Measurements from ENCODE around the gene RPL10.

The RPL10 gene

DNA sequence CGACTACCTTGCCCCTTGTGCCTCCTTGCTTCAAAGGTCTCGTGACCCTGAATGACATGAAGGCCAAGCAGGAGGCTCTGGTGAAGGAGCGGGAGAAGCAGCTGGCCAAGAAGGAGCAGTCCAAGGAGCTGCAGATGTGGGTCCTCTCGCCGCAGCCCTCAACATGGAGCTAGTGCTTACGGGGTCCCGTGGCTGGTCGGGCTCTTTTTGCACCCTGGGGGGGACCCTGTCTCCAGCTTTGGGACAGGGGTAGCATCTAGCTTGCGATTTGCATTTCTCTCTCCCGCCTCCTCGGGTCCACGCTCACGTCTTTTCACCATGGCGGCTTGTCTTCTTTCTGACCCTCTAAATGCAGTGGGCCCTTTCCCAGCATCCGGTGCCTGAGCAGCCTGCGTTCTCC, 47.6 kb downstream of the RPL10 start:
- Histone ChIP-seq H3K36me3 (replicated peaks; ENCODE audit: low read depth, low read length) (peaks cover 4% of the 10 kb centered on the region), H3K4me2 (ENCODE audit: low read length) (no peak overlapping the region), H3K27me3 (ENCODE audit: low read depth, low read length) (no peaks in the 10 kb centered on the region), H3K27ac (ENCODE audit: low read length) (no peak overlapping the region), H2AFZ (ENCODE audit: low read depth, low read length) (no peak overlapping the region), H3K4me3 (ENCODE audit: low read length) (no peak overlapping the region), H3K79me2 (ENCODE audit: low read length) (peaks cover 12% of the 10 kb centered on the region), H3K9me3 (ENCODE audit: insufficient read depth, low read length) (no peaks in the 10 kb centered on the region), H3K4me1 (ENCODE audit: low read length) (peaks cover 9% of the 10 kb centered on the region; the same call in 1 of the 2 replicates), H3K9ac (ENCODE audit: low read length) (no peak overlapping the region), H4K20me1 (ENCODE audit: insufficient read depth, low read length) (no peaks in the 10 kb centered on the region)
- TF ChIP-seq, protein P1, sequence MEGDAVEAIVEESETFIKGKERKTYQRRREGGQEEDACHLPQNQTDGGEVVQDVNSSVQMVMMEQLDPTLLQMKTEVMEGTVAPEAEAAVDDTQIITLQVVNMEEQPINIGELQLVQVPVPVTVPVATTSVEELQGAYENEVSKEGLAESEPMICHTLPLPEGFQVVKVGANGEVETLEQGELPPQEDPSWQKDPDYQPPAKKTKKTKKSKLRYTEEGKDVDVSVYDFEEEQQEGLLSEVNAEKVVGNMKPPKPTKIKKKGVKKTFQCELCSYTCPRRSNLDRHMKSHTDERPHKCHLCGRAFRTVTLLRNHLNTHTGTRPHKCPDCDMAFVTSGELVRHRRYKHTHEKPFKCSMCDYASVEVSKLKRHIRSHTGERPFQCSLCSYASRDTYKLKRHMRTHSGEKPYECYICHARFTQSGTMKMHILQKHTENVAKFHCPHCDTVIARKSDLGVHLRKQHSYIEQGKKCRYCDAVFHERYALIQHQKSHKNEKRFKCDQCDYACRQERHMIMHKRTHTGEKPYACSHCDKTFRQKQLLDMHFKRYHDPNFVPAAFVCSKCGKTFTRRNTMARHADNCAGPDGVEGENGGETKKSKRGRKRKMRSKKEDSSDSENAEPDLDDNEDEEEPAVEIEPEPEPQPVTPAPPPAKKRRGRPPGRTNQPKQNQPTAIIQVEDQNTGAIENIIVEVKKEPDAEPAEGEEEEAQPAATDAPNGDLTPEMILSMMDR (IDR thresholded peaks at IDR 0.05; ENCODE audit: low read depth, low read length), result no peak
- no peak for TF ChIP-seq EZH2phosphoT487 (IDR thresholded peaks at IDR 0.05; ENCODE audit: low read depth)

- no peak overlapping the region for H3K27ac ChIP-seq (ENCODE audit: low read length)
- H3K27me3 ChIP-seq (ENCODE audit: low read depth, low read length), result no peaks in the 10 kb centered on the region
- H3K4me2 ChIP-seq (ENCODE audit: low read length), result no peak overlapping the region
- H3K9ac ChIP-seq (ENCODE audit: low read length), result no peak overlapping the region
- H3K79me2 ChIP-seq (ENCODE audit: low read length), result peaks cover 12% of the 10 kb centered on the region
- H3K9me3 ChIP-seq (ENCODE audit: insufficient read depth, low read length), result no peaks in the 10 kb centered on the region
- H2AFZ ChIP-seq (ENCODE audit: low read depth, low read length), result no peak overlapping the region
- H4K20me1 ChIP-seq (ENCODE audit: insufficient read depth, low read length), result no peaks in the 10 kb centered on the region
- no peak overlapping the region for H3K4me3 ChIP-seq (ENCODE audit: low read length)
- H3K36me3 ChIP-seq (replicated peaks; ENCODE audit: low read depth, low read length), result peaks cover 4% of the 10 kb centered on the region
- TF ChIP-seq EZH2phosphoT487 (IDR thresholded peaks at IDR 0.05; ENCODE audit: low read depth), result no peak
- TF ChIP-seq, protein P1 (IDR thresholded peaks at IDR 0.05; ENCODE audit: low read depth, low read length), result no peak
- H3K4me1 ChIP-seq (ENCODE audit: low read length), result peaks cover 9% of the 10 kb centered on the region; the same call in 1 of the 2 replicates
These were observed 48.3 kb downstream of the RPL10 start for GRCh38 chrX:154446430-154446829.

DNA sequence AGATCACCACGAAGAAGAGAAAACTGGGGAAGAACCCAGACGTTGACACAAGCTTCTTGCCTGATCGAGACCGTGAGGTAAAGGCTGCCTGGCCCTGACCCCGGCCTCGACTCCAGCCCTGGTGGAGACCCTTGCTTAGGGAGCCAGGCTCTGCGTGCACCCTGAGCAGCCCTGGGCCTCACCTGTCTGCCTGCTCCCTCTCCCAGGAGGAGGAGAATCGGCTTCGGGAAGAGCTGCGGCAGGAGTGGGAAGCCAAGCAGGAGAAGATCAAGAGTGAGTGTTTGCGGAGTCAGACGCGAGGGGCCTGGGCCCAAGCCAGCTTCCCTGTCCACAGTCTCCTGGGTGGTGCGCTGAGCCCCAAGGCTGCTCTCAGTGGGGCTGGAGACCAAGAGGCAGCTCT, 50.3 kb downstream of the RPL10 start:
- no peak for TF ChIP-seq EZH2phosphoT487 (IDR thresholded peaks at IDR 0.05; ENCODE audit: low read depth)
- TF ChIP-seq, protein P1 (IDR thresholded peaks at IDR 0.05; ENCODE audit: low read depth, low read length), result no peak
- no peak overlapping the region for H3K4me2 ChIP-seq (ENCODE audit: low read length)
- H3K27ac ChIP-seq (ENCODE audit: low read length), result no peak overlapping the region
- no peak overlapping the region for H3K9ac ChIP-seq (ENCODE audit: low read length)
- peaks cover 7% of the 10 kb centered on the region; the same call in 1 of the 2 replicates for H3K4me1 ChIP-seq (ENCODE audit: low read length)
- no peaks in the 10 kb centered on the region for H3K9me3 ChIP-seq (ENCODE audit: insufficient read depth, low read length)
- peaks cover 12% of the 10 kb centered on the region for H3K79me2 ChIP-seq (ENCODE audit: low read length)
- H3K4me3 ChIP-seq (ENCODE audit: low read length), result no peak overlapping the region
- no peaks in the 10 kb centered on the region for H4K20me1 ChIP-seq (ENCODE audit: insufficient read depth, low read length)
- no peak overlapping the region for H2AFZ ChIP-seq (ENCODE audit: low read depth, low read length)
- no peaks in the 10 kb centered on the region for H3K27me3 ChIP-seq (ENCODE audit: low read depth, low read length)
- peaks cover 4% of the 10 kb centered on the region for H3K36me3 ChIP-seq (replicated peaks; ENCODE audit: low read depth, low read length)

DNA sequence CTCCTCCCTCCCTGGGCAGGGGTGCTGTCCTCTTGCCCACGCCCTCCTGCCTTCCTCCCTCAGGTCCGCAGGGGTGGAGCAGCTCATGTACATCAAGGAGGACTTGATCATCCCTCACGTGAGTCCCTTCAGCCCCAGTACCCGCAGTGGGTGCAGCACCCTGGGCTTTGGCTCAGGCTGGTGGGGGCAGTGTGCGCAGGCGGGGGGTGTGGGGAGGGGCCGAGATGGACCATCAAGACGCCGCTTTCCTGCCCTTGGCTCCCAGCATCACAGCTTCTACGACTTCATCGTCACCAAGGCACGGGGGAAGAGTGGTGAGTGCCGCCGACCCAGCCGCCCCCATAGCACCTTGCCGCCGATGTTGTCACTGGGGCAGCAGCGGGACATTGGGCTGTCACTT, 51.4 kb downstream of the RPL10 start:
- H3K79me2 ChIP-seq (ENCODE audit: low read length), result peaks cover 8% of the 10 kb centered on the region
- H3K4me2 ChIP-seq (ENCODE audit: low read length), result no peak overlapping the region
- H2AFZ ChIP-seq (ENCODE audit: low read depth, low read length), result no peak overlapping the region
- H3K9me3 ChIP-seq (ENCODE audit: insufficient read depth, low read length), result no peaks in the 10 kb centered on the region
- H4K20me1 ChIP-seq (ENCODE audit: insufficient read depth, low read length), result no peaks in the 10 kb centered on the region
- H3K9ac ChIP-seq (ENCODE audit: low read length), result no peak overlapping the region
- H3K36me3 ChIP-seq (replicated peaks; ENCODE audit: low read depth, low read length), result peaks cover 4% of the 10 kb centered on the region
- H3K27me3 ChIP-seq (ENCODE audit: low read depth, low read length), result no peaks in the 10 kb centered on the region
- TF ChIP-seq, protein P1 (IDR thresholded peaks at IDR 0.05; ENCODE audit: low read depth, low read length), result no peak
- TF ChIP-seq EZH2phosphoT487 (IDR thresholded peaks at IDR 0.05; ENCODE audit: low read depth), result no peak
- H3K27ac ChIP-seq (ENCODE audit: low read length), result no peak overlapping the region
- peaks cover 5% of the 10 kb centered on the region; the same call in 1 of the 2 replicates for H3K4me1 ChIP-seq (ENCODE audit: low read length)
- no peak overlapping the region for H3K4me3 ChIP-seq (ENCODE audit: low read length)
